Epithelial cell of proximal tubule (primary cell): ENCODE results near the gene RASD2. TPM values are rescaled to one million over a fixed set of nuclear protein-coding genes. Genes with fewer than 3 reads are reported as not detected.

Experiments used
- DNase-seq: peaks from one replicate; pipeline ENCODE4 v3.0.0-alpha.2; 2011; ENCODE audit warnings: low read depth
- H3K4me3 ChIP-seq: 2 replicates; pipeline ENCODE4 v1.5.1; 2011; ENCODE audit warnings: low read depth, mild to moderate bottlenecking, low read length
- CTCF ChIP-seq: conservative IDR thresholded peaks from 2 replicates; pipeline ENCODE4 v1.5.1; 2012; ENCODE audit warnings: low read depth, mild to moderate bottlenecking, low read length
- total RNA-seq: library from RNA; depleted of rRNA; stranded (reverse); fragments of >200 nt; gene quantifications from 2 replicates; pipeline ENCODE4 v1.2.3, GENCODE V29; 2015

The RASD2 gene
- total RNA-seq, 1 donor from 2014 or later = 0.12 TPM

- no peak overlapping the region for H3K4me3 ChIP-seq
- DNase-seq = no peak
- TF ChIP-seq CTCF = no peak
Measured at GRCh38 chr22:35541254-35541748, 670 bp downstream of the RASD2 start.

GRCh38 chr22:35542157-35542938, 1.7 kb downstream of the RASD2 start:
- TF ChIP-seq CTCF = no peak
- DNase-seq = no peak
- no peak overlapping the region for H3K4me3 ChIP-seq

- no peak for DNase-seq
- H3K4me3 ChIP-seq = no peak overlapping the region
- TF ChIP-seq CTCF = no peak
Measured at GRCh38 chr22:35542939-35543516, 2.4 kb downstream of the RASD2 start.

- H3K4me3 ChIP-seq = no peak overlapping the region
- TF ChIP-seq CTCF = no peak
- no peak for DNase-seq
Measured at GRCh38 chr22:35543702-35544101, 3.1 kb downstream of the RASD2 start.

GRCh38 chr22:35544189-35544588, 3.6 kb downstream of the RASD2 start:
- H3K4me3 ChIP-seq = no peak overlapping the region
- DNase-seq = no peak
- TF ChIP-seq CTCF = no peak

GRCh38 chr22:35544827-35545226, 4.2 kb downstream of the RASD2 start:
- no peak for TF ChIP-seq CTCF

GRCh38 chr22:35546886-35547285, 6.3 kb downstream of the RASD2 start:
- no peak for DNase-seq
- H3K4me3 ChIP-seq = no peak overlapping the region
- TF ChIP-seq CTCF = no peak

More at GRCh38 chr22:35544827-35545226, 4.2 kb downstream of the RASD2 start:
- DNase-seq = no peak
- no peak overlapping the region for H3K4me3 ChIP-seq
